Sigmoid colon (tissue), 7 donors: ENCODE data around the gene RABGAP1L. TPM values are rescaled to one million over a fixed set of nuclear protein-coding genes. Genes with fewer than 3 reads are reported as not detected.
"Not testable (repeated sequence)": the region's sequence is repeated elsewhere in the genome, so short reads cannot be mapped to it uniquely, and the experiment has no call there.

Experiments
- DNase-seq: peaks from one replicate; pipeline ENCODE4 v3.0.0-alpha.2; 2019
- H3K27ac ChIP-seq, 4 donors: fragments of 200-600 bp; sonication (generic); one replicate each; pipeline ENCODE4 v1.5.1; 2016 to 2019; ENCODE audit warnings: mild to moderate bottlenecking in 1 of 4
- H3K27me3 ChIP-seq, 3 donors: fragments of 200-600 bp; sonication (generic); one replicate each; pipeline ENCODE4 v1.5.1; 2019; ENCODE audit warnings: mild to moderate bottlenecking in 1 of 3
- H3K36me3 ChIP-seq, 4 donors: fragments of 200-600 bp; sonication (generic); one replicate each; pipeline ENCODE4 v1.5.1; 2016 to 2019
- H3K4me1 ChIP-seq, 4 donors: fragments of 200-600 bp; sonication (generic); one replicate each; pipeline ENCODE4 v1.5.1; 2017 to 2019
- H3K4me3 ChIP-seq, 4 donors: fragments of 200-600 bp; sonication (generic); one replicate each; pipeline ENCODE4 v1.5.1; 2017 to 2019; ENCODE audit warnings: mild to moderate bottlenecking in 2 of 4, moderate library complexity in 1 of 4
- H3K9me3 ChIP-seq, 4 donors: fragments of 200-600 bp in 3 of 4; sonication (generic) in 3 of 4; one replicate each; pipeline versions ENCODE4 v1.5.1 to v1.6.1; 2013 to 2019
- EP300 ChIP-seq, 4 donors: sonication (generic); formaldehyde crosslinking; IDR thresholded peaks; one replicate each; pipeline ENCODE4 v1.6.1; 2017; ENCODE audit warnings: antibody characterized with exemption in 4 of 4
- POLR2A ChIP-seq, 2 donors: fragments of 450-650 bp; IDR thresholded peaks; one replicate each; pipeline ENCODE4 v1.6.1; 2016; ENCODE audit warnings: antibody characterized with exemption in 2 of 2, mild to moderate bottlenecking in 2 of 2, moderate library complexity in 2 of 2
- POLR2AphosphoS5 ChIP-seq, 4 donors: sonication (generic); formaldehyde crosslinking; IDR thresholded peaks; one replicate each; pipeline ENCODE4 v1.6.1; 2017; ENCODE audit warnings: antibody characterized with exemption in 4 of 4
- WGBS, 2 donors: extraction: QIAGEN DNeasy Blood & Tissue Kit; methylation state at CpG; one replicate each; pipeline ENCODE4 v1.1.7; 2013; 5-methylcytosine and 5-hydroxymethylcytosine counted together
- intact Hi-C: fragments of 100-400 bp; cut with DNase I; formaldehyde crosslinking; loops from one replicate; pipeline ENCODE4 v1.15.1; 2023
- polyA plus RNA-seq, 3 donors: library from polyadenylated mRNA; stranded (reverse); fragments of 200-250 nt; gene quantifications; one replicate each; pipeline ENCODE4 v1.2.3, GENCODE V29; 2013
- total RNA-seq, 4 donors: library from RNA; depleted of rRNA; stranded (reverse); fragments of >200 nt; gene quantifications; one replicate each; pipeline ENCODE4 v1.1.0, GENCODE V29; 2016
- TF ChIP-seq, protein P1 (sequence below), 4 experiments: fragments of 450-650 bp in 3 of 4; fragments of 200-600 bp in 1 of 4; IDR thresholded peaks; one replicate each; pipeline ENCODE4 v1.5.1; 2016 to 2019; ENCODE audit warnings: antibody characterized with exemption in 4 of 4, mild to moderate bottlenecking in 3 of 4, moderate library complexity in 2 of 4
- donor health status: healthy with polysubstance abuse.
- donor health status: Bipolar disorder and iron deficiency.
- donor health status: healthy.

RABGAP1L gene
- total and polyA plus RNA-seq, 7 donors, result 25.2 to 42.9 (median 35.4) TPM

DNA sequence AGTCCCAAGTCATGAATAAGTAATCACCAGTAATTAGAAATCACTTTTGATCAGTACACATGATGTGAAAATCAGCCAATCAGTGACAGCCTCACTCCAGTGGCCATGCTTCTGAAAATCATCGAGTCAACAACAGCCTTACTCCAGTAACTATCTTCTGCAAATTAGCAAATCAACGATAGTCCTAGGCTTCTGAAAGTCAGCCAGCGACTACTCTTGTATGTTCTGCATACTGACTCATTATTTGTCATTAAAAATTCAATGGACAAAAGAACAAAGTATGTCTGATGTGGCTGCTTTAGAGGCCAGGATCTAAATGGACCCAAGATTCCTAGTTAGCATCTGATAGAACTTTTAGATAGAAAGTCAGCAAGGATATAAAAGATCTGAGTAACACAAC is 391.0 kb downstream of the RABGAP1L start:
- no peak for DNase-seq
- no peaks in the 10 kb centered on the region for H3K36me3 ChIP-seq
- no peaks in the 10 kb centered on the region for H3K27me3 ChIP-seq
- no peak for TF ChIP-seq POLR2A (IDR thresholded peaks at IDR 0.05)
- TF ChIP-seq, protein P1, sequence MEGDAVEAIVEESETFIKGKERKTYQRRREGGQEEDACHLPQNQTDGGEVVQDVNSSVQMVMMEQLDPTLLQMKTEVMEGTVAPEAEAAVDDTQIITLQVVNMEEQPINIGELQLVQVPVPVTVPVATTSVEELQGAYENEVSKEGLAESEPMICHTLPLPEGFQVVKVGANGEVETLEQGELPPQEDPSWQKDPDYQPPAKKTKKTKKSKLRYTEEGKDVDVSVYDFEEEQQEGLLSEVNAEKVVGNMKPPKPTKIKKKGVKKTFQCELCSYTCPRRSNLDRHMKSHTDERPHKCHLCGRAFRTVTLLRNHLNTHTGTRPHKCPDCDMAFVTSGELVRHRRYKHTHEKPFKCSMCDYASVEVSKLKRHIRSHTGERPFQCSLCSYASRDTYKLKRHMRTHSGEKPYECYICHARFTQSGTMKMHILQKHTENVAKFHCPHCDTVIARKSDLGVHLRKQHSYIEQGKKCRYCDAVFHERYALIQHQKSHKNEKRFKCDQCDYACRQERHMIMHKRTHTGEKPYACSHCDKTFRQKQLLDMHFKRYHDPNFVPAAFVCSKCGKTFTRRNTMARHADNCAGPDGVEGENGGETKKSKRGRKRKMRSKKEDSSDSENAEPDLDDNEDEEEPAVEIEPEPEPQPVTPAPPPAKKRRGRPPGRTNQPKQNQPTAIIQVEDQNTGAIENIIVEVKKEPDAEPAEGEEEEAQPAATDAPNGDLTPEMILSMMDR (IDR thresholded peaks at IDR 0.05), result no peak
- no peak for TF ChIP-seq EP300 (IDR thresholded peaks at IDR 0.05)
- no peak for TF ChIP-seq POLR2AphosphoS5 (IDR thresholded peaks at IDR 0.05)
- peaks cover 0 to 2% (median under 1%) of the 10 kb centered on the region in 4 donors for H3K9me3 ChIP-seq
- H3K4me1 ChIP-seq, result no peaks in the 10 kb centered on the region
- WGBS, 2 donors, result 94 to 96% methylated on average over 3 of the region's 3 CpGs
- H3K4me3 ChIP-seq, result no peak overlapping the region
- intact Hi-C loops, result no loop called here
- H3K27ac ChIP-seq, result no peak overlapping the region

DNA sequence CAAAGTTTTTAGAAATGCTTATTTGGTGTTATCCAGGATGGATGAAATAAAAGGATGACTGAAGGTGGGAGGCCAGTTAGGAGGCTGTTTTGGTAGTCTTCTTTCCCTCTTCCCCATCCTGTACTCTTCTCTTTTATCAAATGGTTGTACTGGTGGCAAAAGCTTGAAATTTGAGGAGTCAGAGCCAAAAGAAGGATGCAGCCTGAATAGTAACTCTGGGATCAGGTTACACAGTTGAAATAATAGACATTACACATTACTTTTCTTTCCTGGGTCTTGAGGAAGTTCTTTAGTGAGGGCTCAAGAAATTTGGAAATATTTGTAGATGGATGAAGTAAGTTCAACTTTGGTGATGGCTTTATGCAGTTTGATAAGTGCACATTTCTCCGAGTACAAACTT is 397.1 kb downstream of the RABGAP1L start:
- WGBS, 2 donors, result 47 to 95% methylated on average over 1 of the region's 1 CpG
- H3K9me3 ChIP-seq, result no peaks in the 10 kb centered on the region
- no peak for DNase-seq
- no peak overlapping the region for H3K4me3 ChIP-seq
- intact Hi-C loops, result no loop called here
- H3K4me1 ChIP-seq, result no peaks in the 10 kb centered on the region
- H3K27me3 ChIP-seq, result no peaks in the 10 kb centered on the region
- TF ChIP-seq POLR2AphosphoS5 (IDR thresholded peaks at IDR 0.05) (no peak), EP300 (IDR thresholded peaks at IDR 0.05) (no peak), POLR2A (IDR thresholded peaks at IDR 0.05) (no peak)
- TF ChIP-seq, protein P1 (IDR thresholded peaks at IDR 0.05), result no peak
- H3K27ac ChIP-seq, result no peak overlapping the region
- no peaks in the 10 kb centered on the region for H3K36me3 ChIP-seq

DNA sequence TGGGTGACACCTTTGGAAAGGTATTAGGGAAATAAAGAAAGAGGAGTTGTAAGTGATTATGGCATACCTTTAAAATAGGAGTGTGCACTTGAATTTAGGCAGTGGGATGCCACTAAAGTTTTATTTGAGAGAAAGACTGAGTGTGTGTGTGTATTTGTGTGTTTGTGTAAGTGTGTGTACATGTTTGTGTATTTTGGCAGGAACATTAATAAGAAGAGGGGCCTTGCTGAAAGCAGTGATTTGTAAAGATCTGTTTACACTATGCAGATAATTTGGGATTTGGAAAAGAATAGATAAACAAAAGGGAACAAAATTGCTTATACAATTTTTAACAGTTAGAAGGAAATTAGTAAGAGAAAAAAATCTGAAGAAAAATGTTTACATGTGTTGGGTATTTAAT is 409.2 kb downstream of the RABGAP1L start:
- DNase-seq, result no peak
- TF ChIP-seq EP300 (IDR thresholded peaks at IDR 0.05) (no peak), POLR2A (IDR thresholded peaks at IDR 0.05) (no peak), POLR2AphosphoS5 (IDR thresholded peaks at IDR 0.05) (no peak)
- TF ChIP-seq, protein P1 (IDR thresholded peaks at IDR 0.05), result no peak
- Histone ChIP-seq H3K27me3 (no peaks in the 10 kb centered on the region), H3K36me3 (no peaks in the 10 kb centered on the region), H3K4me1 (no peaks in the 10 kb centered on the region), H3K4me3 (no peak overlapping the region), H3K9me3 (no peaks in the 10 kb centered on the region), H3K27ac (no peak overlapping the region)
- intact Hi-C loops, result no loop called here

DNA sequence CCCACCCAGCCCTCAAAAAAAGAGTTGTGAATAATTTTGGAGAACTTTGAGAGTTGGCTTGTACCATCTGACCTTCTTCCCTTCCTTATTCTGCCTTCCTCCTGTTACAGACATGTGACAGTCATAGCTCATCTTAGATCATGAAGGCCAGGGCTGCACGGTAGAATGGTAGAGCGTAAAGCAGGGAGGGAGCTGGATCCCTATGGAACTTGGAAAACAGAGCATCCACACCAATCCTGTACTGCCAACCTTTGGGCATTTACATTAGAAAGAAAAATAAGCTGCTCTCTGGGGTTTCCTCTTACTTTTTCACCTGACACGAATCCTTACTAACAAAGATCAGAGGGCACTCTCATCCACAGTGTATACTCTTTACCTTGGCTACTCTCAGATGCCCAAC is 409.9 kb downstream of the RABGAP1L start:
- no peaks in the 10 kb centered on the region for H3K36me3 ChIP-seq
- H3K4me1 ChIP-seq, result no peaks in the 10 kb centered on the region
- no peak for DNase-seq
- H3K9me3 ChIP-seq, result no peaks in the 10 kb centered on the region
- no peaks in the 10 kb centered on the region for H3K27me3 ChIP-seq
- no peak overlapping the region for H3K27ac ChIP-seq
- H3K4me3 ChIP-seq, result no peak overlapping the region
- TF ChIP-seq, protein P1 (IDR thresholded peaks at IDR 0.05), result no peak
- no peak for TF ChIP-seq POLR2A (IDR thresholded peaks at IDR 0.05)
- no peak for TF ChIP-seq EP300 (IDR thresholded peaks at IDR 0.05)
- TF ChIP-seq POLR2AphosphoS5 (IDR thresholded peaks at IDR 0.05), result no peak
- 90 to 94% methylated on average over 3 of the region's 3 CpGs for WGBS, 2 donors
- intact Hi-C loops, result no loop called here

DNA sequence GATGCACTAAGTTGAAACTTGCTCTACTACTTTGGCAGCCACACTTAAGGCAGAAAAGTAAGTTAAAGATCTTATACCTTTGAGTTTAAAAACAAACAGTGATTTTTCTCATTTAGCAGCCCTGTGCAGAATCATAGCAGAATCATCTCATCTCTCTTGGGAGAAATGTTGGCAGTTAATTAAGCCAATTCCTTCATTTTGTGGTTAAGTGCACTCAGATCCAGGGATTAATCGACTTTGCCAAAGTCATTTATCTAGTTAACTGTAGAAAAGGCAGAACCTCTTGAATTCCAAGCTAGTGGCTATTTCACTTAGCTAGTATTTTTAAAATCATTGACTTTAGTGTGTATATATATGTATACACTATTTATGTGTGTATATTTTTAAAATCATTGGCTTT is 413.5 kb downstream of the RABGAP1L start:
- TF ChIP-seq, protein P1 (IDR thresholded peaks at IDR 0.05), result no peak
- TF ChIP-seq POLR2A (IDR thresholded peaks at IDR 0.05) (no peak), POLR2AphosphoS5 (IDR thresholded peaks at IDR 0.05) (no peak), EP300 (IDR thresholded peaks at IDR 0.05) (no peak)
- intact Hi-C loops, result no loop called here
- H3K4me3 ChIP-seq, result no peak overlapping the region
- DNase-seq, result no peak
- WGBS, 2 donors, result 89 to 91% methylated on average over 1 of the region's 1 CpG
- no peaks in the 10 kb centered on the region for H3K4me1 ChIP-seq
- H3K27me3 ChIP-seq, result no peaks in the 10 kb centered on the region
- H3K36me3 ChIP-seq, result no peaks in the 10 kb centered on the region
- no peak overlapping the region for H3K27ac ChIP-seq
- H3K9me3 ChIP-seq, result peaks cover 0 to 4% (median 2%) of the 10 kb centered on the region in 4 donors

DNA sequence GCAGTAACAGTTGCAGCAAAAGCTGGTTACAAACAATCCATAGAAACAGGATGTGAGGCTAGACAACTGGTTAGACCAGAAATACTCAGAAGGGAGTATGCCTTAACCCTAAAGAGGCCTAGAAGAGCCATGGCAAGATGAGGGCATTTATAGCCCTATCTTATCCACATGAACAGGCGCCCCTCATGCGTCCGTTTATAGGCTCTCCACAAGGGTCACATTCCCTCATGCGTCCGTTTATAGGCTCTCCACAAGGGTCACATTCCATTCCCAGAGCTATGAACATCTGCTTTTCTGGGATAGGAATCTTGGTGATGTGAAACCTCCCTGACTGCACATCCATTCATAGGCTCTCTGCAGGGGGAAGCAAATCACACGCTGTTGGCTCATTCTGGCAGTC is 416.8 kb downstream of the RABGAP1L start:
- H3K4me1 ChIP-seq, H3K27me3 ChIP-seq, H3K9me3 ChIP-seq, H3K27ac ChIP-seq, DNase-seq, intact Hi-C loops, H3K4me3 ChIP-seq, H3K36me3 ChIP-seq: not testable (repeated sequence)
- WGBS, 2 donors, result 96 to 97% methylated on average over 6 of the region's 6 CpGs
